ENCODE data around the gene SH3PXD2A.

SH3PXD2A gene

GRCh38 chr10:103877861-103878260 is 22.5 kb upstream of the SH3PXD2A start:
- DNase-seq, result no peak

DNA sequence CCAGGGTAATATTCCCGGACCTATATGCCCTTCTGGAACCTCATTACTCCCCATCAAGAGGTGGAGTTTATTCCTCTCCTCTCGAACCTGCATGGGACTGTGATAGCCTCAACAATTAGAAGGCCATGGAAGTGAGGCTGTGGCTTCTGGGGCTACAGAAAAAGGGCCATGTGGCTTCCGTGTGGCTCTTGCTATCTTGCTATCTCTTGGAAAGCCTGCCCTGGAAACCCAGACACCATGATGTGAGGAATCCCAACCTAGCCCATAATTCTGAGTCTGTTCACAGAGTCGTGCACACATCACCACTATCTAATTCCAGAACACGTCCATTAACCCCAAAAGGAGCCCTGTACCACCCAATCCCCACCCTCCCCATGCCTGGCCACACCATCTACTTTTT is 20.8 kb upstream of the SH3PXD2A start:
- no peak for DNase-seq

DNA sequence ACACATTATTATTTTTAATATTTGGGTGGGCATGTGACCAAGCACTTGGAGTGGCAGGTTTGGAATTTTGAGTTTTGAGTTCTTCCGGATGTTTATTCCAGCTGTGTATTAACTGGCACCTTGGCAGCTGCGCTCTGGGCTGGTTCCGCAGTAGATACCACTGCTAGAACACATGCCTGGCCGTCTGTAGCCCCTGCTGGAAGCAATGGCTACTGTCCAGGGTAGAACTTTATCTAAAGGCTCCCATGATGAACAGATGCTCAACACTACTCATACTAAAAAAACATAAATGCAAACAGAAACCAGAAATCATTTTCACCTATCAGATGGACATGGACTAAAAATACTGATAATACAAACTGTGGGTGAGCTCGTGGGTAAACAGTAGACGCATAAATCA is 19.4 kb upstream of the SH3PXD2A start:
- DNase-seq, result no peak

GRCh38 chr10:103872137-103872931 is 17.0 kb upstream of the SH3PXD2A start:
- DNase-seq, result no peak

DNA sequence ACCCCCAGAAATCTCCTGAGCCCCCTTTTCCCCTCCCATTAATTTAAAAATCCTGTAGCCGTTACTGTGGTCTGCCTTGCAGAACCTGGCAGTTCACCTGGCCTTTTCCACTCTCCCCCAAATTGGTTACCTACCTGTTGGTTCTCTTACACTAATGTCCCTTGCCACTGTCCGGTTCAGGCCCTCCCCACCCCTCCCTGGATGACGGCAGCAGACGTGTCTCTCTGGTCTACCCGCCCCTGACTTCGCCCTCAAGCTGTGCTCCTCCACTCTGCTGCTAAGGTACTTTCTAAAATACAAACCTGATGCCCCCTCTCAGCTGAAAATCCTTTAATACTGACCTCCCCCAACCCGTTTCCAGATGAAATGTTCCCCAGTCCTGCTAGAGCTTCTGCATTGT is 15.6 kb upstream of the SH3PXD2A start:
- no peak for DNase-seq

DNA sequence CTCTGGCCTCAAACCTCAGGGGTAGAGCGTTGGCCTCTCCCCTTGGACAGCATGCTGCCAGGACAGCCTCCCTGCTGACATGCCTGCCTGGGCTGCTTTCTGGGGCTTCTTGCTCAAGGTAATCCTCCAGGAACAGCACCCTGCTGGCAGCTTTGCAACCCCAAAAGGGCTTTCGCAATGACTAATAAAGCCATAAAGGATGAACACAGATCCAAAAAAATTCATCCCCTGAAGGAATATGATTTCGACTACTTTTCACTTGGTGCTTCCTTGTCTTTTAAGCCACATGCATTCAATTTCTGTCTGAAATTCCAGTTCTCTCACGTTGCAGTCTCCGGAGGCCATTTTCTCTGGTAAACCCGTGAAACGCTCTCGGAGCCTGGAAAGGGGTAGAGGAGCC is 15.1 kb upstream of the SH3PXD2A start:
- peak; percentile 31 for DNase-seq

DNA sequence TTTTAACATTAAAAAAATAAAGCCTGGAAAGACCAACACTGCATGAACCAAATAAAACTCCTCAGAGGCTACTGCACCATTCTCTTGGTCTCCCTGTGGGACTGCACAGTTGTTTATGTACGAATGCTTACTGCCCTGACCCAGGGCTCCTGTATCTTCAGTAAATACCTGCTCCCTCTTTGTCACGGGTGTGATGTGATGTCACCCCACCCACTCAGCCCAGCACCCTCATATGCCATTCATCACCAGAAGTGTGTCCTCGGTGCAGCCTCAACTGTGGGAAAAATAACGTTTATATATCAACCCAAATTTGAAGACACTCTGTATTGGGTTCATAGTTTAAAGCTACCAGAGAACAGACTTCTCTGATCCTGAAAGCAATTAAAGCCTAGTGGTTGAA is 14.0 kb upstream of the SH3PXD2A start:
- no peak for DNase-seq

- no peak for DNase-seq
These were observed 12.8 kb upstream of the SH3PXD2A start for GRCh38 chr10:103868200-103868599.

DNA sequence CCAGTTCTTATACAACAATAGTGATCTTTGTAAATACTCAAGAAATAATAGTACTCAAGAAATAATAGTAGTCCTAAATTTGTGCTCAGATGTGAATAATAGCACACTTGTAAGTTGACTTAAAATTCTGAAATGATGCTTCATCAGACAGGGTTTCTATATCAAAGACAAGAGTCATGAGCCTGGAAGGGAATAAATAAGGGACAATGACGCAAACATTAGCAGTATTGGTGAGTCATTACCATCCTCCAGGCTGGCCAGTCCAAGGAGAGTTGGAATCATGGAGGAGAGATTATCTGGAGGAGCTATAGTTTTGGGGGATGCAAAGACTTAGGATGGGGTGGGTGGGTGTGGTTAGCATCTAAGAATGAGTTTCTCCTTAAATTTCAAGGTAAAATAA is 6.1 kb upstream of the SH3PXD2A start:
- no peak for DNase-seq

DNA sequence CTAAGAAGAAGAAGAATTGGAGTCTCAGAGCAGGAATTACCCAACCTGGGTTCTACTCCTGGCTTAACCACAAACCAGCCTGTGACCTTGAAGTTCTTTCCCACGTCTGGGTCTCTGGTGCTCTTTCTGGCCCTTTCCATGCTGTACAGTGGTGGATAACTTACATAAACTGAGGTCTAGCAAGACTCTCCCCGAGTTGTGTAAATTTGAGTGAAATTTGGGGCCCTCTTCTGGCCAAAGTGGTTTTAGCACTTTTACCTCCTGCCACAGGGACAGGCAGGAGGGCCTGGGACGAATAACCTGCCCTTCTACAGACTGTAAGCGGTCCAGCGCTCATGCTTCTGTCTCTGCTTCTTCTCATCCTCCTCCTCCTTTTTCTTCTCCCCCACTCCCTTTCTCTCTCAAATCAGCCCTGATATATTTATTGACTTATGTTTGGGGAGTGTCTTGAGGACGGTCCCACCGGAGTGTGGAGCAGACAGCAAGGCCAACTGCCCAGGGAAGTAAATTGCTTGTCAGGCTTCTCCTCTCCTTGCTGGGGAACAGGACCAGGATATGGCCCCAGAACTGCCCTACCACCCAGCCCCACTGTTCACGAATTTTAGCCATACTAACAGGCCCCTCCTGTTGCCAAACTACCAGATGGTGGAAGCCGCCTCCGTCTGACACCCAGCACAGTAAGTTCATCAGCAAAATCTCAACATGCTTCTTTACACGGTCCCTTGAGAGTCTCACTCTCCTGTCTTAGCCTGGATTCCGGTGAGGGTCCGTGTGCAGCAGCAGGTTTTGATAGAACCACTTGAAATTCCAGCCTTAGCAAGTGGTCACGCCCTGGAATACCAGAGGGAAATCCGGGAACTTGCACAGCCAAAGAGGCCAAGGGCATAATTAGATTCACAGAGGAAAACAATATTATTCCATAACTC is 4.0 kb upstream of the SH3PXD2A start:
- no peak for DNase-seq

DNA sequence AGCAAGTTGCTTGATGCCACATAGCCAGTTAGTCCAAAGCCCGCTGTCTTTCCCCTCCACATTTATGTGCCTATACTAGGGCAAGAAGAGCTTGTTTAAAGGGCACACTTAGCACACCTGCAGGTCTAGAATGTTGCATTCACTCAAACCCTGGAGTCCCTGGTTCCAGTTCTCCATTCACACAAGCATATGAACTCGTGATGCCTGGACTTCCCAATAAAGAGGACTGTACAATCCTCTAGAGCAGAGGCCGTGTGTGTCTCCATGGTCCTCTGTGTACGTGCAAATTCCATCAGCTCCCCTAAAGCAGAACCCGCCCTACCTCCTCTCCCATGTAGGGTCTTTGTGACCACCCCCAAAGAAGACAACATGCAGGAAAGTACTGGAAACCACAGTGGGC is 3.0 kb upstream of the SH3PXD2A start:
- DNase-seq, result no peak

- no peak for DNase-seq
These were observed 1.4 kb upstream of the SH3PXD2A start for GRCh38 chr10:103856797-103857170.

GRCh38 chr10:103855852-103856796 is 748 bp upstream of the SH3PXD2A start:
- DNase-seq, result no peak

DNA sequence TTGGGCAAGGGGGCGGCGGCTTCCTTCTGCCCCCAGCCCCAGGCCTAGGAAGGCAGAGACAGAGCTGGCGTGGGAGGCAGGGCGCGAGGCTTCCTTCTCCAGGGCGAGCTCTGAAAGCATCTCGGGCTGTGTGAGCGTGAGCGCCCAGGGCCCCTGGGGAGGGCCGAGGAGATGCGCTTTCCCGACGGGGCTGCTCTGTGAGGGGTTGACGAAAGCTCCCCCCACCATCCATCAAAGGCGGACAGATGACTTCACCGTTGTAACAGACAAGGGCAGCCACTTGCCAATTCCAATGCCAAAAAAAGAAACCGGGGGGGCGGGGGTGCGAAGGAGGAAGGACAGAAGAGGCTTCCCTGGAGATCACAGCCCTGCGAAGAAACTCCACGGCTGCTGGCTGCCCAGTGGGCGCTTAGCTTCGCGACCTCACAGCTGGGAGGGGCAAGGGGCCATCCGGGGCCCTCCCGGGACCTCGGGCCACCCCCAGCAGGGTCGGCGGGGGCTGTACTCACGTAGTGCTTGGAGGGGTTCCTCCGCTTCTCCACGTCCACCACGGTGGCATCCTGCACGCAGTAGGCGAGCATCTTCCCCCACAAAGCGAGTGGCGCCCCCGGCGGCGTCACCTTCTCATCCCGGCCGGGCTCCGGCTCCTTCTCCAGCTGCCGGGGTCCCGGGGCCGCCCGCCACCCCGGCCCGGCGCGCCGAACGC is 537 bp downstream of the SH3PXD2A start:
- DNase-seq, result no peak

DNA sequence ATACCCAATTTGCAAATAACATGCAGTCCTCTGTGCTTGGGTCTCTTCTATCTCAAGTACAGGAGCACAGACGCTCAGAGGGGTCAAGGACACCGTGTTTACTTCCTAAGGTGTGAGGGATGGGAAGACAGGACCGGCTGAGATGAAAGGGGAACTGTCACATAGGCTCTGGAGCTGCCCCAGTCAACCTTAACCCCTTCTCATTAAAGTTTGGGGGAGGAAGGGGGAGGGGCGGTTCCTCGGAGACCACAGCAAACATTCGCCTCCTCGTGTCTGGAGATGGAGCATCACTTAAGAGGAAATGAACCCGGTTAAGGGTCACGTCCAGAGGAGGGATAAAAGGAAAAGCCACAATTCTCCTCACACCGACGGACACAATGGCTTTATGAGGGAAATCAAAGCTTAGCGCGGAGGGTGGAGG is 1.1 kb downstream of the SH3PXD2A start:
- no peak for DNase-seq

- DNase-seq, result no peak
These were observed 1.7 kb downstream of the SH3PXD2A start for GRCh38 chr10:103853428-103854264.

DNA sequence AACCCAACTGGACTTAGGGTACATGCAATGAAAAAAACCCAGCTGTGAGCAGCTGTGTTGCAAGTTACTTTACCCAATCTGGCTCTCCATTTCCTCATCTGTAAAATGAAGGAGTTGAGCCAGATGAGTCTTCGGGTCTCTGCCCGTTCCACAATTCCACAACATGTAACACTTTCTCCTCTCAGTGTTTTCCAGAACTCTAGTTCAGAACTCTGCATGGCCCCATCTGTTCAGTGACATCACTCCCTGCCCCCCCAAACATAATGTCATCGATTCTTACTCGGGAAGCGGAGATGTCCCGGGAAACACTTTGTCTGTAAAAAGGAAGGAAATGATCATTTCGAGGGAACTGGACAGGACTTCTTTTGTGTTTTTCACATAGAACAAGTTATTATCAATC is 2.5 kb downstream of the SH3PXD2A start:
- no peak for DNase-seq

GRCh38 chr10:103852189-103852711 is 3.1 kb downstream of the SH3PXD2A start:
- DNase-seq, result no peak

DNA sequence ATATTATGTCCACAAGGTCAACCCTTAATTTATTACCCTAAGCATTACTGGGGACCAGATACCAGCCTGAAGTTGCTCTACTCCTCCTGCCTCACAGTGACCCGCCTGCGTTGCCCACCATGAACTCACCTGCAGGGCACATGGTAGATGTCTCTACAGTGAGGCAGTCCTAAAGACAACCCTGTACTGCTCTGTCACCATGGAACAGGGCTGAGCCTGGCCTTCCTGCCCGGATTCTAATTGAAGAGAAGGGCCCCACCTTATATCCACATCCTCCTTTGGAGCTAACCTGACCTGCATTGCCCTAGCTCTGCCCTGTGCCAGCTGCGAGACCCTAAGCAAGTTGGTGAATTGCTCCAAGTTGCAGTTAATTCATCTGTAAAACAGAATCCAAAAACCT is 4.1 kb downstream of the SH3PXD2A start:
- no peak for DNase-seq

GRCh38 chr10:103850572-103850895 is 4.8 kb downstream of the SH3PXD2A start:
- DNase-seq, result no peak

DNA sequence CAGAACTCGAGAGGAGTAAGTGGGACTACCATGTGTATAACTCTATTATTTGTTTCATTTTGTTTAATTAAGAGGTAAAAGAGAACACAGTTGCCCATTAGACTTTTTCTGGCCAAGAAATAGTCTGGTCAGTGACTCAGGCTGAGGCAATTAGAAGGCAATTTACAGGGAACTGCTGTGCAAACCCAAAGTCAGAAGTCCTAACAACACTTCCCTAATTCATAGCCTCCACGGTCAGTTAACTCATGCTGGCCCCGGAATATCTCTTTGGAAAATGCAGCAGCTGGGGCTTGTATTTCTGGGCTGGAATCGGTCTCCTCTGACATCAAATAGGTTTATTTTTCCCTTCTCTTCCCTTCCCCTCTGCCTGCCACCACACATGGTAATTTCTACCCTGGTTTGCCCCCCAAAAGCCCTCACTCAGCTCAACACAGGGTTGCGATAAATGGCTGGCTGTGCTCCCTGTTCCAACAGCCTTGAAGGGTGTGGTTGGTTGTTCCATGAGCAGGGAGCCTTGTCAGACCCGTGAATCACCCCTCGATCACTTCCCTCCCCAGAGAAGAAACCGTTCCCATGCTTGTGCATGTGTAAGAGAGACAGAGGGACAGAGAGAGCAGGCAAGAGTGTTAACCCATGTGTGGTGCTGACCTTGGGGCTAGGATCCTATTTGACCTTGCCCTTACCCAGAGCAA is 5.3 kb downstream of the SH3PXD2A start:
- DNase-seq, result peak; percentile 43
